ENCODE results near the gene MZB1. TPM values are rescaled to one million over a fixed set of nuclear protein-coding genes. Genes with fewer than 3 reads are reported as not detected.
"Not testable (repeated sequence)": the region's sequence is repeated elsewhere in the genome, so short reads cannot be mapped to it uniquely, and the experiment has no call there.

The MZB1 gene
- polyA plus RNA-seq, 1 experiment, result not detected

DNA sequence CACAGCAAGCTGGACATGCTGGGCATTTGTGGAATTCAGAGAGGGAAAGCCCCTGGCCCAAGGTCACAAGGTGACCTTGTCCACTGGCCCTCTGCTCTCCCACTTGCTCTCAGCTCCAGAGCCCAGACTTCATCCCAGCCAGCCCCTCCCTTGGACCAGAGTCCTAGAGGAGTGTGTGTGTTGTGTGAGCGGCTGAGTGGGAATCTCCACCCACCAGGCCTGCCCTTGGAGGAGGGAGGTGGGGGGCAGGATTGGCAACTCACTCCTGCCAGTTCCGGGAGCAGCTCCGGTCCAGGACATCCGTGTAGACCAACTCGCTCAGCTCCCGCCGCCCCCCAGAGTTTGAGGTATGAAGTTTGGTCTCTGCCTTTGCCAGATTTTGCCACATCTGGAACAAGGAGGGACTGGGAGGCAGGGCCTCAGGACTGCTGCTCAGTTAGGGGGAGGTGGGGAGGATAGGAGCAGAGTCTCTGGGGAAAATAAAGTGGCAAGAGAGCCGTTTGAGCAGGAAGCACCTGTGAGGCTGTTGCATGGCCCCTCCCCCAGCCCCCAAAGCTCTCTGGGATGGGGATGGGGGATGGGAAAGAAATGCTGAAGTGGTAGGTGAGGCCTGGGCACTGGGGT lies 1.4 kb downstream of the MZB1 start:
- no peak for DNase-seq (ENCODE audit: low read depth, low spot score)
- TF ChIP-seq, protein P1, sequence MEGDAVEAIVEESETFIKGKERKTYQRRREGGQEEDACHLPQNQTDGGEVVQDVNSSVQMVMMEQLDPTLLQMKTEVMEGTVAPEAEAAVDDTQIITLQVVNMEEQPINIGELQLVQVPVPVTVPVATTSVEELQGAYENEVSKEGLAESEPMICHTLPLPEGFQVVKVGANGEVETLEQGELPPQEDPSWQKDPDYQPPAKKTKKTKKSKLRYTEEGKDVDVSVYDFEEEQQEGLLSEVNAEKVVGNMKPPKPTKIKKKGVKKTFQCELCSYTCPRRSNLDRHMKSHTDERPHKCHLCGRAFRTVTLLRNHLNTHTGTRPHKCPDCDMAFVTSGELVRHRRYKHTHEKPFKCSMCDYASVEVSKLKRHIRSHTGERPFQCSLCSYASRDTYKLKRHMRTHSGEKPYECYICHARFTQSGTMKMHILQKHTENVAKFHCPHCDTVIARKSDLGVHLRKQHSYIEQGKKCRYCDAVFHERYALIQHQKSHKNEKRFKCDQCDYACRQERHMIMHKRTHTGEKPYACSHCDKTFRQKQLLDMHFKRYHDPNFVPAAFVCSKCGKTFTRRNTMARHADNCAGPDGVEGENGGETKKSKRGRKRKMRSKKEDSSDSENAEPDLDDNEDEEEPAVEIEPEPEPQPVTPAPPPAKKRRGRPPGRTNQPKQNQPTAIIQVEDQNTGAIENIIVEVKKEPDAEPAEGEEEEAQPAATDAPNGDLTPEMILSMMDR (IDR thresholded peaks at IDR 0.05; ENCODE audit: low read depth, low read length), result no peak
- H3K27ac ChIP-seq (ENCODE audit: low read depth, low read length), result no peak overlapping the region
- H3K27me3 ChIP-seq (ENCODE audit: control insufficient read depth, insufficient read depth, low read length), result peaks cover 6% of the 10 kb centered on the region
- POLR2A ChIA-PET, result interaction anchor here (1.0 kb wide), 1 partner anchor 47 kb away, joined by 4 read pairs; the partner anchor contains the start of gene PAIP2
- CTCF ChIA-PET, result interaction anchor here (0.5 kb wide), 1 partner anchor 23 kb away, joined by 3 read pairs; no protein-coding TSS in a partner anchor
- H3K9me3 ChIP-seq (ENCODE audit: control insufficient read depth, insufficient read depth, low read length), result peaks cover 5% of the 10 kb centered on the region
- H3K4me3 ChIP-seq (ENCODE audit: low read depth, low read length), result no peak overlapping the region

DNA sequence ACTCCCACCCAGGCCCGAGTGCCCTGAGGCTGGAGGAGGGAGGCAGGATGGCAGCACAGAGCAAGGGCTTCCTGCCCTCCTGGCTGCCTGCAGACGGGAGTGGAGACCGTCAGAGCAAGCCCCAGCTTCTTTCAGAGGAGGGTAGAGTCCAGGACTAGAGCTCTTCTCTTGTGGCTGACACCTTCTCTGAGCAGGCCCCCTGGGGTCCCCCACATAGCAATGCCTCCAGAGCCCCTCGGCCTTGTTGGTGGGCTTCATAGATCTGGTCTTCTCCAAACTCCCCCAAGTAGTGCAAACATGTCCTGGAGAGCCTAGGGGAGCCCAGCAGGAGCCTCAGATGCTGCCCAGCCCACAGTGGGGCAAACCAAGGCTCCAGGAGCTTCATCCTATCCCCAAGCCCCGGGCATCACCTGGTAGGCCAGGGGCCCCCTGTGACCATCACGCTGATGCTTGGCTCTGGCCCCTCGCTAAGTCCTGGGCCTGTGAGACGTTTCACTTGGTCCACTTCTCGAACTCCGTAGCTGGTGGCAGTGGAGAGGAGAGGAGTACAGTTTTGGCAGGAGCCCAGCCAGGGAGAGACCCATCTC lies 2.0 kb downstream of the MZB1 start:
- H3K9me3 ChIP-seq (ENCODE audit: control insufficient read depth, insufficient read depth, low read length), result no peaks in the 10 kb centered on the region; the same call in 1 of the 2 replicates
- H3K27ac ChIP-seq (ENCODE audit: low read depth, low read length), result no peak overlapping the region
- CTCF ChIA-PET, result interaction anchor here (0.5 kb wide), 1 partner anchor 22 kb away, joined by 3 read pairs; no protein-coding TSS in a partner anchor
- TF ChIP-seq, protein P1 (IDR thresholded peaks at IDR 0.05; ENCODE audit: low read depth, low read length), result no peak
- POLR2A ChIA-PET, result interaction anchor here (1.0 to 1.5 kb wide), 2 partner anchors 46 kb away, joined by 3 to 4 read pairs; partner anchors contain the start of gene PAIP2
- H3K4me3 ChIP-seq (ENCODE audit: low read depth, low read length), result no peak overlapping the region
- H3K27me3 ChIP-seq (ENCODE audit: control insufficient read depth, insufficient read depth, low read length), result peaks cover under 1% of the 10 kb centered on the region
- DNase-seq (ENCODE audit: low read depth, low spot score), result no peak

DNA sequence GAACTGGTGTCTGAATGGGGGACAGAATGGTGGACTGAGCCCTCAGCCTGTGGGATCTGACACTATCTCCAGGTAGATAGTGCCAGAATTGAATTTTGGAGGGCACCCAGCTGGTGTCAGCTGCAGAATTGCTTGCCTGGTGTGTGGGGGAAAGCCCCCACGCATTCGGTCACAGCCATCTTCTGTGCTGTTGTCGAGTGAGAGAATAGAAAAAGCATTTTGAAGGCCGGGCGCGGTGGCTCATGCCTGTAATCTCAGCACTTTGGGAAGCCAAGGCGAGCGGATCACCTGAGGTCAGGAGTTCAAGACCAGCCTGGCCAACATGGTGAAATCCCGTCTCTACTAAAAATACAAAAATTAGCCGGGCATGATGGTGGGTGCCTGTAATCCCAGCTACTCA lies 2.8 kb downstream of the MZB1 start:
- H3K27ac ChIP-seq (ENCODE audit: low read depth, low read length); H3K4me3 ChIP-seq (ENCODE audit: low read depth, low read length); H3K9me3 ChIP-seq (ENCODE audit: control insufficient read depth, insufficient read depth, low read length); DNase-seq (ENCODE audit: low read depth, low spot score); CTCF ChIA-PET; H3K27me3 ChIP-seq (ENCODE audit: control insufficient read depth, insufficient read depth, low read length): not testable (repeated sequence)
- POLR2A ChIA-PET, result interaction anchor here (1.5 kb wide), 1 partner anchor 45 kb away, joined by 3 read pairs; the partner anchor contains the start of gene PAIP2

DNA sequence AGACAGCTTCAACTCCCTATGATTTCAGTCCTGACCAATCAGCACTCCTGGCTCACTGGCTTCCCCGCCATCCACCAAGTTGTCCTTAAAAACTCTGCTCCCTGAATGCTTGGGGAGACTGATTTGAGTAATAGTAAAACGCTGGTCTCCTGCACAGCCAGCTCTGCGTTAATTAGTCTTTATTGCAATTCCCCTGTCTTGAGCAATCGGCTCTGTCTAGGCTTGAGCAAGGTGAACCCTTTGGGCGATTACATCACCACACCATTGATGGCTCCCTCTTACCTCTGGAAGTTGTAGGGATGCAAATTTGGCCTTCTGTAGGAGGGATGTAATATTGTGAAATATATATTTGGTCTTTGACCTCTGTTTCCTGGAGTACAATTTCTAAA lies 3.7 kb downstream of the MZB1 start:
- Histone ChIP-seq H3K27me3 (ENCODE audit: control insufficient read depth, insufficient read depth, low read length) (no peaks in the 10 kb centered on the region), H3K4me3 (ENCODE audit: low read depth, low read length) (no peak overlapping the region), H3K9me3 (ENCODE audit: control insufficient read depth, insufficient read depth, low read length) (no peaks in the 10 kb centered on the region; the same call in 1 of the 2 replicates), H3K27ac (ENCODE audit: low read depth, low read length) (no peak overlapping the region)
- TF ChIP-seq, protein P1 (IDR thresholded peaks at IDR 0.05; ENCODE audit: low read depth, low read length), result no peak
- DNase-seq (ENCODE audit: low read depth, low spot score), result no peak
- CTCF ChIA-PET, result no interaction called here
- POLR2A ChIA-PET, result interaction anchor here (1.5 kb wide), 1 partner anchor 44 kb away, joined by 3 read pairs; the partner anchor contains the start of gene PAIP2

DNA sequence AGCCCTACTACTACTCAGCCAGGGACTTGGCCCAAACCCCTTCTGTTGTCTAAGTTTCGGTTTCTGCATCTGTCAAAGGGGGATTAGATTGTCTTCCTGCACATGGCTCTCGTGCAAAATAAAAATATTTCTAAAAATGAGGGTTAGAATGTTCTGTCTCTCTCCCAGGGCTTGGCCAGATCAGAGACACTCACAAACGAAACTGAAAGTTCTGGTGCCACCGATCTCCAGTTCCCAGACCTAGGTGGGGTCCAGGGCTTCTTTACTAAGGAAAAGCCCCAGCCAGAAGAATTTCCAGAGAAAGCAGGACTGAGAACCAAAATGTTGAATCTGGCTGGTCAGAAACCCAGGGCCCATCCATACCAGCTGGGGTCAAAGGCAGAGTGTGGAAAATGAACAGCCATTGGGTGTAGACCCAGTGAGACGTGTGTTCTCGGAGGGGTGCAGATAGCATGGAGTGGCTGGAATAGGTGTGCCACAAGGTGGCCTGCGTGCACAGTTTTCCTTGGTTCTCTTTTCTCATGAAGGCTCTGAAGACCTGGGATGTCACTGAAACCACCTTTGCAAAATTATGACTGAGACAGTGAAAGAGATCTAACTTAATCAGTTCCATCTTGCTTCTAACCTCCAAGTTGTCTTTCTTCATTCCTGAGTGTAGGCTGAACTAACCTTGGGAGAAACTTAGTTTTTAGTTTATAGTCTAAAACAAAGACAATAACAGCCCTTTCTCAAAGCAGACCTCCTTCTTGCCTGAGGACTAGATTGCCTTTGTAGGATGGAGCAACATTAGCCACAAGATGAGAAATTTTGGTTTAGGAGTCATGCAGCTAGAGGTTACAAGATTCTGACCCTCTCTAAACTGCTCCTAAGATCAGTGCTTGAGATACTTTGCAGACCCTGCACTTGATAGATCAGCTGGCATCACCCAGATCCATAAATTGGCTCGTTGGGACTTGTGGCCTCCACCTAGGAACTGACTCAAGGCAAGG lies 4.4 kb downstream of the MZB1 start:
- Histone ChIP-seq H3K4me3 (ENCODE audit: low read depth, low read length) (no peak overlapping the region), H3K27ac (ENCODE audit: low read depth, low read length) (no peak overlapping the region)
- CTCF ChIA-PET, result no interaction called here

More for the DNA sequence above, 4.4 kb downstream of the MZB1 start:
- POLR2A ChIA-PET, result no interaction called here
- DNase-seq (ENCODE audit: low read depth, low spot score), result no peak
- TF ChIP-seq, protein P1 (IDR thresholded peaks at IDR 0.05; ENCODE audit: low read depth, low read length), result no peak
- H3K9me3 ChIP-seq (ENCODE audit: control insufficient read depth, insufficient read depth, low read length), result no peaks in the 10 kb centered on the region; the same call in 1 of the 2 replicates
- H3K27me3 ChIP-seq (ENCODE audit: control insufficient read depth, insufficient read depth, low read length), result no peaks in the 10 kb centered on the region
